Neuronal stem cell (in vitro differentiated cells): ENCODE results near the gene UTF1.

ENCODE experiments used
- DNase-seq: peaks from one replicate; pipeline ENCODE4 v3.0.0-alpha.2; 2013; ENCODE audit warnings: low spot score
- H2AFZ ChIP-seq: one replicate; pipeline ENCODE4 v1.6.1; 2013; ENCODE audit warnings: mild to moderate bottlenecking, low read length, inconsistent platforms
- H2AK5ac ChIP-seq: 2 replicates; pipeline ENCODE4 v1.6.1; 2013; ENCODE audit warnings: low read depth, mild to moderate bottlenecking, inconsistent platforms, low read length, moderate library complexity, mixed read lengths
- H2BK120ac ChIP-seq: 2 replicates; pipeline ENCODE4 v1.6.1; 2013; ENCODE audit warnings: low read depth, mild to moderate bottlenecking, inconsistent platforms, low read length, moderate library complexity, mixed read lengths
- H2BK12ac ChIP-seq: one replicate; pipeline ENCODE4 v1.6.1; 2013; ENCODE audit warnings: low read length, inconsistent platforms
- H2BK15ac ChIP-seq: 2 replicates; pipeline ENCODE4 v1.6.1; 2013; ENCODE audit warnings: mild to moderate bottlenecking, low read length, inconsistent platforms, mixed read lengths
- H2BK5ac ChIP-seq: one replicate; pipeline ENCODE4 v1.6.1; 2013; ENCODE audit warnings: inconsistent platforms, mild to moderate bottlenecking, low read length, moderate library complexity
- H3K14ac ChIP-seq: one replicate; pipeline ENCODE4 v1.6.1; 2013; ENCODE audit warnings: low read length, inconsistent platforms
- H3K18ac ChIP-seq: 2 replicates; pipeline ENCODE4 v1.6.1; 2013; ENCODE audit warnings: low read length, inconsistent platforms
- H3K23ac ChIP-seq: 2 replicates; pipeline ENCODE4 v1.6.1; 2013; ENCODE audit warnings: low read depth, mild to moderate bottlenecking, mixed read lengths, low read length, inconsistent platforms; ENCODE audit not compliant: poor library complexity
- H3K27ac ChIP-seq: replicated peaks from 3 replicates; pipeline ENCODE4 v1.5.1; 2013; ENCODE audit warnings: low read length, inconsistent platforms
- H3K27me3 ChIP-seq, 3 experiments: 2 replicates each; pipeline ENCODE4 v1.6.1; 2013; ENCODE audit warnings: low read length in 3 of 3, mild to moderate bottlenecking in 2 of 3, inconsistent platforms in 1 of 3, low read depth in 1 of 3, mixed read lengths in 1 of 3, moderate library complexity in 1 of 3; ENCODE audit not compliant: control insufficient read depth in 3 of 3, insufficient read depth in 3 of 3
- H3K36me3 ChIP-seq, 2 donors: replicated peaks in 1 of 2; 2 replicates each; pipeline ENCODE4 v1.6.1; 2013; ENCODE audit warnings: low read length in 2 of 2; ENCODE audit not compliant: control insufficient read depth in 2 of 2, insufficient read depth in 2 of 2
- H3K4ac ChIP-seq: 2 replicates; pipeline ENCODE4 v1.6.1; 2013; ENCODE audit warnings: inconsistent platforms, mild to moderate bottlenecking, low read length, moderate library complexity
- H3K4me1 ChIP-seq, 2 donors: 1 replicate in 1 of 2; 2 replicates in 1 of 2; pipeline ENCODE4 v1.6.1; 2013; ENCODE audit warnings: low read length in 2 of 2, low read depth in 1 of 2; ENCODE audit not compliant: control insufficient read depth in 2 of 2, insufficient read depth in 1 of 2
- H3K4me2 ChIP-seq: one replicate; pipeline ENCODE4 v1.6.1; 2013; ENCODE audit warnings: mild to moderate bottlenecking, low read length, inconsistent platforms; ENCODE audit not compliant: insufficient read depth, poor library complexity, severe bottlenecking
- H3K4me3 ChIP-seq, 2 donors: 2 replicates each; pipeline ENCODE4 v1.5.1; 2013; ENCODE audit warnings: low read length in 2 of 2, mild to moderate bottlenecking in 2 of 2, inconsistent platforms in 1 of 2, moderate library complexity in 1 of 2
- H3K79me1 ChIP-seq: one replicate; pipeline ENCODE4 v1.6.1; 2013; ENCODE audit warnings: low read depth, mild to moderate bottlenecking, inconsistent platforms, low read length, moderate library complexity
- H3K9ac ChIP-seq: one replicate; pipeline ENCODE4 v1.6.1; 2013; ENCODE audit warnings: mild to moderate bottlenecking, low read depth, low read length, inconsistent platforms; ENCODE audit not compliant: poor library complexity
- H3K9me3 ChIP-seq, 2 donors: replicated peaks in 1 of 2; 2 replicates each; pipeline versions ENCODE3 to v1.6.1; 2013; ENCODE audit warnings: low read length in 2 of 2, mild to moderate bottlenecking in 2 of 2, inconsistent platforms in 1 of 2, low read depth in 1 of 2, mixed read lengths in 1 of 2, moderate library complexity in 1 of 2; ENCODE audit not compliant: control insufficient read depth in 2 of 2, insufficient read depth in 1 of 2
- H4K8ac ChIP-seq: one replicate; pipeline ENCODE4 v1.6.1; 2013; ENCODE audit warnings: low read depth, mild to moderate bottlenecking, inconsistent platforms, low read length, moderate library complexity
- H4K91ac ChIP-seq: one replicate; pipeline ENCODE4 v1.6.1; 2013; ENCODE audit warnings: low read length, low read depth, mild to moderate bottlenecking, inconsistent platforms; ENCODE audit not compliant: poor library complexity
- WGBS, 2 donors: extraction: QIAGEN DNeasy Blood & Tissue Kit; methylation state at CpG; one replicate each; pipeline ENCODE4 v1.1.7; 2013; ENCODE audit warnings: missing lambda C conversion rate in 2 of 2, mixed read lengths in 1 of 2; ENCODE audit not compliant: insufficient read length in 2 of 2, insufficient replicate concordance in 1 of 2; ENCODE audit errors: extremely low coverage in 2 of 2; 5-methylcytosine and 5-hydroxymethylcytosine counted together

Gene UTF1

GRCh38 chr10:133241501-133242205 is 11.6 kb downstream of the UTF1 start:
- no peak overlapping the region for H4K8ac ChIP-seq
- H3K36me3 ChIP-seq, result no peaks in the 10 kb centered on the region
- no peak overlapping the region for H2AFZ ChIP-seq
- peaks cover 10 to 84% (median 33%) of the 10 kb centered on the region in 3 experiments for H3K27me3 ChIP-seq
- no peak overlapping the region for H4K91ac ChIP-seq
- no peak overlapping the region for H3K9ac ChIP-seq
- peak overlapping the region; percentile 21 for H2BK15ac ChIP-seq
- no peak for DNase-seq
- H3K79me1 ChIP-seq, result peaks cover 7% of the 10 kb centered on the region
- peaks cover 14 to 25% of the 10 kb centered on the region in 2 donors for H3K4me1 ChIP-seq
- H3K23ac ChIP-seq, result no peak overlapping the region
- H2AK5ac ChIP-seq, result no peak overlapping the region
- no peak overlapping the region for H2BK120ac ChIP-seq
- WGBS, 2 donors, result no CpG with 5 or more reads among the region's 25 CpGs
- H3K14ac ChIP-seq, result no peak overlapping the region
- no peak overlapping the region for H3K4me3 ChIP-seq
- no peak overlapping the region for H3K27ac ChIP-seq
- no peak overlapping the region for H3K18ac ChIP-seq
- H3K9me3 ChIP-seq, result peaks cover 0 to 3% of the 10 kb centered on the region in 2 donors
- no peak overlapping the region for H3K4ac ChIP-seq
- H2BK12ac ChIP-seq, result no peak overlapping the region
- H3K4me2 ChIP-seq, result no peak overlapping the region
- no peak overlapping the region for H2BK5ac ChIP-seq

- Histone ChIP-seq H3K9me3 (peaks cover 0 to 3% of the 10 kb centered on the region in 2 donors), H3K4me1 (peaks cover 20 to 21% of the 10 kb centered on the region in 2 donors), H3K9ac (peak overlapping the region; percentile 89), H3K36me3 (no peaks in the 10 kb centered on the region), H2AK5ac (peak overlapping the region; percentile 58), H2BK12ac (peak overlapping the region; percentile 92), H2BK120ac (no peak overlapping the region), H2BK15ac (peak overlapping the region; percentile 93), H3K18ac (peak overlapping the region; percentile 35), H3K4ac (peak overlapping the region; percentile 96), H3K14ac (peak overlapping the region; percentile 59), H3K23ac (peak overlapping the region; percentile 31), H2BK5ac (peak overlapping the region; percentile 72), H3K4me3 (peak overlapping the region in 1 of 2 donors; percentile 11), H4K91ac (peak overlapping the region; percentile 87), H3K27me3 (peaks cover 2 to 73% (median 22%) of the 10 kb centered on the region in 3 experiments), H3K4me2 (no peak overlapping the region), H3K27ac (no peak overlapping the region), H4K8ac (peak overlapping the region; percentile 68), H2AFZ (no peak overlapping the region), H3K79me1 (peaks cover 7% of the 10 kb centered on the region)
- no peak for DNase-seq
- no CpG with 5 or more reads among the region's 27 CpGs for WGBS, 2 donors
Observed at GRCh38 chr10:133242611-133243356, 12.8 kb downstream of the UTF1 start.

DNA sequence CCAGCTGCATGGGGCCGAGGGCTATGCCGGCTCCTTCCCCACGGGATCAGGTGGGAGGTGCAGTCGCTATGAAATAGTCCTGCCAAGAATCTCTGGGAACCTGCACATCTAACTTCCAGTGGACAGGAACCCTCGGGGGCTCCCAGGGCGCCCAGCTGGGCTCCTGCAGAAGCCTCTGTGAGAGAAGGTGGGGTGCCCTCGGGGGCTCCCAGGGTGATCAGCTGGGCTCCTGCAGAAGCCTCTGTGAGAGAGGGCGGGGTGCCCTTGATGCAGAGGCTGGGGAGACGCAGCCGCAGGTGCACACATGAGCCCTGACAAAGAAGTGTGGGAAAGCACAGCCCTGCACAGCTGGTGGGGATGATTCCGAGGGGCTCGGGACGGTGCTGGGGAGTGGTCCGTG is 13.6 kb downstream of the UTF1 start:
- Histone ChIP-seq H2AK5ac (peak overlapping the region; percentile 58), H3K36me3 (no peaks in the 10 kb centered on the region), H3K4me1 (peaks cover 16 to 26% of the 10 kb centered on the region in 2 donors), H4K8ac (peak overlapping the region; percentile 68), H3K18ac (peak overlapping the region; percentile 57), H3K4me2 (no peak overlapping the region), H2BK120ac (no peak overlapping the region), H3K27ac (no peak overlapping the region), H3K79me1 (peaks cover 7% of the 10 kb centered on the region), H2AFZ (no peak overlapping the region), H3K9ac (no peak overlapping the region), H3K9me3 (peaks cover 0 to 3% of the 10 kb centered on the region in 2 donors), H3K14ac (no peak overlapping the region), H4K91ac (no peak overlapping the region), H2BK12ac (no peak overlapping the region), H3K4ac (no peak overlapping the region), H2BK5ac (peak overlapping the region; percentile 72), H3K4me3 (no peak overlapping the region), H2BK15ac (peak overlapping the region; percentile 59), H3K27me3 (peaks cover 2 to 71% (median 14%) of the 10 kb centered on the region in 3 experiments), H3K23ac (no peak overlapping the region)
- WGBS, 2 donors, result no CpG with 5 or more reads among the region's 14 CpGs
- no peak for DNase-seq
